ENCODE data around the gene ZNF789.
"Not testable (repeated sequence)": the region's sequence is repeated elsewhere in the genome, so short reads cannot be mapped to it uniquely, and the experiment has no call there.

The ZNF789 gene

GRCh38 chr7:99499721-99500636, 27.3 kb downstream of the ZNF789 start, which contains the start of gene ZNF394:
Gene ZNF394 (minus strand): TSS chr7:99500281. CDS start chr7:99500093, 188 bp downstream.
- no peak for TF ChIP-seq JUND (IDR thresholded peaks at IDR 0.05; ENCODE audit: low read depth)
- DNase-seq (ENCODE audit: low read depth in 1 of 2, low spot score in 1 of 2): peak; percentile 73 to 89
- in situ Hi-C loops (cut with HindIII; ENCODE audit: low pct_unique_long_range_greater_than_20kb, low sequenced_read_pairs): no loop called here

- DNase-seq (ENCODE audit: low read depth in 1 of 2, low spot score in 1 of 2): no peak
- TF ChIP-seq JUND (IDR thresholded peaks at IDR 0.05; ENCODE audit: low read depth): no peak
- in situ Hi-C loops (cut with HindIII; ENCODE audit: low pct_unique_long_range_greater_than_20kb, low sequenced_read_pairs): no loop called here
Measured at GRCh38 chr7:99500637-99501009, 27.9 kb downstream of the ZNF789 start.

GRCh38 chr7:99501236-99501635, 28.5 kb downstream of the ZNF789 start:
- DNase-seq (ENCODE audit: low read depth in 1 of 2, low spot score in 1 of 2); in situ Hi-C loops (cut with HindIII; ENCODE audit: low pct_unique_long_range_greater_than_20kb, low sequenced_read_pairs): not testable (repeated sequence)

- DNase-seq (ENCODE audit: low read depth in 1 of 2, low spot score in 1 of 2): peak in 1 of 2 experiments; percentile 89
- no peak for TF ChIP-seq JUND (IDR thresholded peaks at IDR 0.05; ENCODE audit: low read depth)
- in situ Hi-C loops (cut with HindIII; ENCODE audit: low pct_unique_long_range_greater_than_20kb, low sequenced_read_pairs): no loop called here
Measured at GRCh38 chr7:99504281-99504602, 31.6 kb downstream of the ZNF789 start.

- TF ChIP-seq JUND (IDR thresholded peaks at IDR 0.05; ENCODE audit: low read depth): no peak
- in situ Hi-C loops (cut with HindIII; ENCODE audit: low pct_unique_long_range_greater_than_20kb, low sequenced_read_pairs): no loop called here
- peak; percentile 88 to 96 for DNase-seq (ENCODE audit: low read depth in 1 of 2, low spot score in 1 of 2)
Measured at GRCh38 chr7:99504603-99505323, 32.1 kb downstream of the ZNF789 start, which contains the start of gene ZKSCAN5. Gene ZKSCAN5 (plus strand): TSS chr7:99504662. CDS start chr7:99506045, 1,383 bp downstream.

GRCh38 chr7:99505324-99505662, 32.6 kb downstream of the ZNF789 start:
- in situ Hi-C loops (cut with HindIII; ENCODE audit: low pct_unique_long_range_greater_than_20kb, low sequenced_read_pairs): no loop called here
- TF ChIP-seq JUND (IDR thresholded peaks at IDR 0.05; ENCODE audit: low read depth): no peak
- DNase-seq (ENCODE audit: low read depth in 1 of 2, low spot score in 1 of 2): no peak

- in situ Hi-C loops (cut with HindIII; ENCODE audit: low pct_unique_long_range_greater_than_20kb, low sequenced_read_pairs): no loop called here
- DNase-seq (ENCODE audit: low read depth in 1 of 2, low spot score in 1 of 2): no peak
- TF ChIP-seq JUND (IDR thresholded peaks at IDR 0.05; ENCODE audit: low read depth): no peak
Measured at GRCh38 chr7:99514050-99514449, 41.4 kb downstream of the ZNF789 start.

GRCh38 chr7:99521399-99521798, 48.7 kb downstream of the ZNF789 start:
- in situ Hi-C loops (cut with HindIII; ENCODE audit: low pct_unique_long_range_greater_than_20kb, low sequenced_read_pairs): no loop called here
- DNase-seq (ENCODE audit: low read depth in 1 of 2, low spot score in 1 of 2): no peak
- TF ChIP-seq JUND (IDR thresholded peaks at IDR 0.05; ENCODE audit: low read depth): no peak

- TF ChIP-seq JUND (IDR thresholded peaks at IDR 0.05; ENCODE audit: low read depth): no peak
- in situ Hi-C loops (cut with HindIII; ENCODE audit: low pct_unique_long_range_greater_than_20kb, low sequenced_read_pairs): no loop called here
- peak in 1 of 2 experiments; percentile 30 for DNase-seq (ENCODE audit: low read depth in 1 of 2, low spot score in 1 of 2)
Measured at GRCh38 chr7:99525713-99526440, 53.2 kb downstream of the ZNF789 start.

GRCh38 chr7:99531354-99531765, 58.7 kb downstream of the ZNF789 start:
- no peak for TF ChIP-seq JUND (IDR thresholded peaks at IDR 0.05; ENCODE audit: low read depth)
- in situ Hi-C loops (cut with HindIII; ENCODE audit: low pct_unique_long_range_greater_than_20kb, low sequenced_read_pairs): no loop called here
- peak in 1 of 2 experiments; percentile 9 for DNase-seq (ENCODE audit: low read depth in 1 of 2, low spot score in 1 of 2)

- in situ Hi-C loops (cut with HindIII; ENCODE audit: low pct_unique_long_range_greater_than_20kb, low sequenced_read_pairs): no loop called here
- DNase-seq (ENCODE audit: low read depth in 1 of 2, low spot score in 1 of 2): no peak
- TF ChIP-seq JUND (IDR thresholded peaks at IDR 0.05; ENCODE audit: low read depth): no peak
Measured at GRCh38 chr7:99535667-99536066, 63.0 kb downstream of the ZNF789 start.
